SH-SY5Y (cell line): Measurements from ENCODE around the gene RTCB.

Experiments used
- GATA2 ChIP-seq: IDR thresholded peaks from 2 replicates; pipeline ENCODE4 v1.6.1; 2011; ENCODE audit warnings: mild to moderate bottlenecking, low read depth, low read length
- GATA3 ChIP-seq: IDR thresholded peaks from 2 replicates; pipeline ENCODE4 v1.6.1; 2011; ENCODE audit warnings: low read depth, mild to moderate bottlenecking, low read length, moderate library complexity

Gene RTCB

GRCh38 chr22:32411829-32412592, at the start of gene RTCB:
TSS of gene RTCB (minus strand) at chr22:32412247. CDS start at chr22:32412156, 91 bp downstream.
- TF ChIP-seq GATA2 (no peak), GATA3 (no peak)

DNA sequence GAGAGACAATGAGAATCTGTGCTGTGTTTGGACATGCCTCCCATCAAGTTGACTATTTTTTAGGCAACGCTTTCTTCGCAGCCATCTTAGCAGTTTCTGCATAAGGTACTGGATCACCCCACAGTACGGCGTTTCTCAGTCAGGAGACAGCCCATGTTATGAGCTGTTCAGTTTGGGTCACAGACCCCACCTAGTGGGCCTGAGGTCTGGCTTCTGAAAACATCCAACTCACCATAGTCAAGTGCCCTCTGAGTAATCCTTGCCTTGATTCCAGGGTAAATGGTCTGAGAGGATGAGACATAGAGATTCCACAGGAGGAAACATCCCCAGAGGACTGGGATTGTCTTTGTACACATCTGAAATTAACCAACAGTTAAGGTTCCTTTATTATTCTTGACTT, 45.0 kb upstream of the RTCB start:
- TF ChIP-seq GATA3 (no peak), GATA2 (no peak)

DNA sequence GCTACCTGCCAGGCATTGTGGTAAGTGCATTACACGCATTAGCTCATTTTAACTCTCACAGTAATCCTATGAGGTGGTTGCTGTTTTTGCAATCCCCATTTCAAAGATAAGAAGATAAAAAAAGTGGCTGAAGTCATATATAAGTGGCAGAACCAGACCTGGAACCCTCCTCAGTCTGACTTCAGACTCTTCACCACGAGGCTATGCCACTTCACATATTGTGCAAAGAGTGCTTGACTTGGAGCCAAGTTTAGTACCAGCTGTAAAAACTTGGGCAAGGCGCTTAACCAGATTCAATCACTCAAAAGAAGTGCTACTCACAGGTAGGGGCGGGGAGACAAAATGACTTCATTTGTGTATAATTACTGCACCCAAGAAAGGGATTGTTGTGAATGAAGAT, 36.9 kb upstream of the RTCB start:
- no peak for TF ChIP-seq GATA2
- TF ChIP-seq GATA3 = no peak

DNA sequence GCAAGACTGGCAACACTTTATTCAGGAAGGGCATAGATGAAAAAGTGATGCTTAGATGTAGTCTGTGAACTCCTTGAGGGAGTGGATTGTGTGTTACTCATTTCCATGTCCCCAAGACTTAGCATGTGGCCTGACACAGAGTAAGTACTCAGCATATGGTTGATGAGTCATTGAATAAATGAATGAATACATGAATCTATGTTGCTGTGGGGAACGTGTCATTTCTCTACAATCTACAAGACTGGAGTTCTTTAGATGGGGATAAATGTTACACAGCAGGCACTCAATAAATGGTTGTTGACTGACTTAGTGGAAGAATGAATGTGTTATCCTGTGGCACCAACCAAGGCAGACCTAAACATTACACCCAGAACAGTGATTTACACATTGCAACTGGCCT, 34.3 kb upstream of the RTCB start:
- TF ChIP-seq GATA2 (no peak), GATA3 (no peak)

- no peak for TF ChIP-seq GATA2
- TF ChIP-seq GATA3 = no peak
Observed at GRCh38 chr22:32444068-32444467, 32.0 kb upstream of the RTCB start.

- TF ChIP-seq GATA2 (no peak), GATA3 (no peak)
Observed at GRCh38 chr22:32430352-32430751, 18.3 kb upstream of the RTCB start.

GRCh38 chr22:32426881-32427280, 14.8 kb upstream of the RTCB start:
- TF ChIP-seq GATA2 (no peak), GATA3 (no peak)

DNA sequence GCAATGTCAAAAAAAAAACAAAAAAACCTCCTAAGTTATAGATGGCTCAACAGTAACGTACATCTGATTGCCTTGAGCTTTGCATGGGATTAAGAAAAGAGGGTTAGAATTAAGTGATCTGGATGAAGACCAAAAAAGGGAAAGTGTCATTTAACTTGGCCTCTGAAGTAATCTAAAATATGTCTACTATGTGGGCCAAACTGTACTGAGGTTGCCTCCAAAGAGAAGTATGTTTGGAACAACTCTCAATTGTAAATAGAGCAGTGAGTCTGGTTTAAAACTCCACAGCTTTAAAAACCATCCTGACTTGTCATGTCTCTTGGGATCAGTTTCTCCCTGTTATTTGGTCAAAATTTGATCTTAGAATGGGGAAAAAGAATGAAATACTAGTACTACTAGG, 11.6 kb upstream of the RTCB start:
- no peak for TF ChIP-seq GATA2
- TF ChIP-seq GATA3 = no peak

- TF ChIP-seq GATA3 (no peak), GATA2 (no peak)
Observed at GRCh38 chr22:32422062-32422461, 10.0 kb upstream of the RTCB start.

- TF ChIP-seq GATA2 = no peak
- no peak for TF ChIP-seq GATA3
Observed at GRCh38 chr22:32421484-32421883, 9.4 kb upstream of the RTCB start.

GRCh38 chr22:32417906-32418305, 5.9 kb upstream of the RTCB start:
- no peak for TF ChIP-seq GATA3

GRCh38 chr22:32416556-32417085, 4.6 kb upstream of the RTCB start:
- TF ChIP-seq GATA3 = no peak
- no peak for TF ChIP-seq GATA2

DNA sequence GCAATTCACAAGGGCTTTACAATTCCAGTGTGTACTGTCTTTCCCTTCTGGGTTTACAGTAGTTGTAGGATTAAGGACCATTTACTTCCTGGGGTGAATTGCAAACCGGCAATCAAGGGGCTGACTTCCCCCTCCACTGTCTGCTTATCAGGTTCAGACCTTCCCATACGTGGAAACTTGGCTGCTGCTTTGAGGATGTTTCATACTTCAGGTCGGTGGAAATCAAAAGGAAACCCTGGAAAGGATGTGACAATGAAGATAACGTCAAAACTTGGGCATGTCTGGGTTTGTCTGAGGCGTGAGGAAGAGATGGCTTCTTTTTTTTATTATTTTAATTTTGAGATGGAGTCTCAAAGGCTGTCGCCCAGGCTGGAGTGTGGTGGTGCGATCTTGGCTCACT, 2.1 kb upstream of the RTCB start:
- no peak for TF ChIP-seq GATA2
- no peak for TF ChIP-seq GATA3

DNA sequence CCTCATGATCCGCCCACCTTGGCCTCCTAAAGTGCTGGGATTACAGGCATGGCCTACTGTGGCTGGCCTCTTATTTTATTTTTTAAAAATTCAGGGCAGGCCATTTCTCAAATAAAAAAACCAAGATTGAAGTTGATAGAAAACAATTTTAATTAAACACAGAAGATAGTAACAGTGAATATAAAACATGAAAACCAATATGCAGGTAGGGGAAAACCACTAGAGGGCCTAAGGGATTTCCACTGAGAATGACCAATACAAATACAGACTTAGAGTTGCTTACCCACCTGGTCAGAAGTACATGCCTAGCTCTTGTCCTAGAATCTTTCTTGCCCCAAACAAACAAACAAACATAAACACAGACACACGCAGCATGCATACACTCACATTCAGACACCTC, 1.7 kb upstream of the RTCB start:
- TF ChIP-seq GATA3 = no peak
- no peak for TF ChIP-seq GATA2

DNA sequence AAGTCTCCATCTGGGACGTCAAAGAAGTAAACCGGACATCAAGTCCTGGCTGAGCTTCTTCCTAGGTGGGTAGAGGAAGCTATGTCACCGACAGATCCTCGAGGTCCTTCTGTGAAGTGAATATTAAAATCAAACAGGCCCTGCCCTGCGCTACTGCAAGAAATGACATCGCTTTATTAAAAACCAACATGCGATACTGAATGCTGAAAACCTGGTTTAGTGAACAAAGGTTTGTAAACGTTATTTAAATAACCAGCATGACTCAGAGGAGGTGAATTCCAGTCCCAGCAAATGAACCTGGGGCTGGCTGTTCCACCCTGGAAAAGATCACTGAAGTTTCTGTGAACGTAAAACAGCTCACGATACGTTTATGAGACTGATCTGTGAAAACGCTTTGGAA, 645 bp downstream of the RTCB start:
- no peak for TF ChIP-seq GATA3
- TF ChIP-seq GATA2 = no peak

GRCh38 chr22:32410459-32410858, 1.6 kb downstream of the RTCB start:
- TF ChIP-seq GATA3 (no peak), GATA2 (no peak)

GRCh38 chr22:32409977-32410376, 2.1 kb downstream of the RTCB start:
- no peak for TF ChIP-seq GATA3
- no peak for TF ChIP-seq GATA2
